ENCODE results near the gene CDX2.

CDX2 gene

GRCh38 chr13:27927444-27928352 is 41.4 kb downstream of the CDX2 start:
- DNase-seq, result no peak

- no peak for DNase-seq
These were observed 42.3 kb downstream of the CDX2 start for GRCh38 chr13:27926644-27927434.

- no peak for DNase-seq
These were observed 43.7 kb downstream of the CDX2 start for GRCh38 chr13:27925220-27925991.

GRCh38 chr13:27924529-27925141 is 44.5 kb downstream of the CDX2 start:
- DNase-seq, result no peak

- DNase-seq, result no peak
These were observed 45.2 kb downstream of the CDX2 start for GRCh38 chr13:27923794-27924528.

GRCh38 chr13:27922883-27923612 is 46.1 kb downstream of the CDX2 start:
- no peak for DNase-seq

GRCh38 chr13:27921961-27922882 is 46.9 kb downstream of the CDX2 start:
- DNase-seq, result no peak

- DNase-seq, result no peak
These were observed 47.6 kb downstream of the CDX2 start for GRCh38 chr13:27921421-27921960.

GRCh38 chr13:27920677-27921420 is 48.3 kb downstream of the CDX2 start:
- DNase-seq, result no peak

GRCh38 chr13:27919934-27920676 is 49.0 kb downstream of the CDX2 start, which contains the start of gene PDX1:
Gene PDX1, plus strand, starts transcription at chr13:27920000. Its CDS starts 139 bp downstream, at chr13:27920139.
- no peak for DNase-seq

GRCh38 chr13:27919659-27919933 is 49.5 kb downstream of the CDX2 start:
- no peak for DNase-seq

- no peak for DNase-seq
These were observed 50.0 kb downstream of the CDX2 start for GRCh38 chr13:27918918-27919658.

- no peak for DNase-seq
These were observed 50.8 kb downstream of the CDX2 start for GRCh38 chr13:27918041-27918917.

GRCh38 chr13:27917121-27917947 is 51.8 kb downstream of the CDX2 start:
- DNase-seq, result no peak

- no peak for DNase-seq
These were observed 53.6 kb downstream of the CDX2 start for GRCh38 chr13:27915301-27916207.
